Measurements from ENCODE around the gene NAV3.

Gene NAV3

GRCh38 chr12:78204926-78205325 is 374.2 kb downstream of the NAV3 start:
- no peak for DNase-seq
- ChIA-PET POLR2A (no interaction called here), CTCF (interaction anchor here (0.5 to 1.4 kb wide), 2 partner anchors 9 to 393 kb away, joined by 3 read pairs; no protein-coding TSS in a partner anchor)
- no peaks in the 10 kb centered on the region for H3K9me3 ChIP-seq (ENCODE audit: control extremely low read depth in 1 of 5, control insufficient read depth in 4 of 5, insufficient read depth in 2 of 5, low read depth in 1 of 5, low read length in 4 of 5)
- no peaks in the 10 kb centered on the region for H3K4me1 ChIP-seq (ENCODE audit: control extremely low read depth in 1 of 4, control insufficient read depth in 4 of 4, insufficient read depth in 4 of 4, low read length in 3 of 4)
- no peaks in the 10 kb centered on the region for H3K36me3 ChIP-seq (ENCODE audit: control insufficient read depth in 4 of 4, insufficient read depth in 4 of 4, low read length in 3 of 4)
- H3K4me3 ChIP-seq (ENCODE audit: control insufficient read depth in 1 of 7, extremely low read depth in 1 of 7, insufficient read depth in 4 of 7, low read depth in 2 of 7, low read length in 6 of 7), result no peak overlapping the region
- WGBS (ENCODE audit: insufficient coverage), result 100% methylated on average over 2 of the region's 4 CpGs
- no peak overlapping the region for H3K27ac ChIP-seq (ENCODE audit: insufficient read depth in 1 of 2, low read depth in 1 of 2, low read length in 2 of 2, poor library complexity in 1 of 2, severe bottlenecking in 2 of 2)
- H3K27me3 ChIP-seq (replicated peaks in 2 of 5; ENCODE audit: control insufficient read depth in 4 of 5, insufficient read depth in 5 of 5, low read length in 4 of 5), result no peaks in the 10 kb centered on the region

- no peak overlapping the region for H3K4me3 ChIP-seq (ENCODE audit: control insufficient read depth in 1 of 7, extremely low read depth in 1 of 7, insufficient read depth in 4 of 7, low read depth in 2 of 7, low read length in 6 of 7)
- H3K27me3 ChIP-seq (replicated peaks in 2 of 5; ENCODE audit: control insufficient read depth in 4 of 5, insufficient read depth in 5 of 5, low read length in 4 of 5), result peaks cover 0 to 1% (median 0%) of the 10 kb centered on the region in 5 experiments
- POLR2A ChIA-PET, result no interaction called here
- no peaks in the 10 kb centered on the region for H3K4me1 ChIP-seq (ENCODE audit: control extremely low read depth in 1 of 4, control insufficient read depth in 4 of 4, insufficient read depth in 4 of 4, low read length in 3 of 4)
- CTCF ChIA-PET, result no interaction called here
- 94% methylated on average over 2 of the region's 6 CpGs for WGBS (ENCODE audit: insufficient coverage)
- no peak for DNase-seq
- H3K36me3 ChIP-seq (ENCODE audit: control insufficient read depth in 4 of 4, insufficient read depth in 4 of 4, low read length in 3 of 4), result no peaks in the 10 kb centered on the region
- H3K9me3 ChIP-seq (ENCODE audit: control extremely low read depth in 1 of 5, control insufficient read depth in 4 of 5, insufficient read depth in 2 of 5, low read depth in 1 of 5, low read length in 4 of 5), result no peaks in the 10 kb centered on the region
- H3K27ac ChIP-seq (ENCODE audit: insufficient read depth in 1 of 2, low read depth in 1 of 2, low read length in 2 of 2, poor library complexity in 1 of 2, severe bottlenecking in 2 of 2), result no peak overlapping the region
These were observed 377.4 kb downstream of the NAV3 start for GRCh38 chr12:78208092-78208491.

GRCh38 chr12:78209846-78210505 is 379.3 kb downstream of the NAV3 start:
- Histone ChIP-seq H3K27ac (ENCODE audit: insufficient read depth in 1 of 2, low read depth in 1 of 2, low read length in 2 of 2, poor library complexity in 1 of 2, severe bottlenecking in 2 of 2) (no peak overlapping the region), H3K4me3 (ENCODE audit: control insufficient read depth in 1 of 7, extremely low read depth in 1 of 7, insufficient read depth in 4 of 7, low read depth in 2 of 7, low read length in 6 of 7) (no peak overlapping the region), H3K27me3 (replicated peaks in 2 of 5; ENCODE audit: control insufficient read depth in 4 of 5, insufficient read depth in 5 of 5, low read length in 4 of 5) (peaks cover 0 to 1% (median 0%) of the 10 kb centered on the region in 5 experiments), H3K4me1 (ENCODE audit: control extremely low read depth in 1 of 4, control insufficient read depth in 4 of 4, insufficient read depth in 4 of 4, low read length in 3 of 4) (no peaks in the 10 kb centered on the region), H3K9me3 (ENCODE audit: control extremely low read depth in 1 of 5, control insufficient read depth in 4 of 5, insufficient read depth in 2 of 5, low read depth in 1 of 5, low read length in 4 of 5) (no peaks in the 10 kb centered on the region), H3K36me3 (ENCODE audit: control insufficient read depth in 4 of 4, insufficient read depth in 4 of 4, low read length in 3 of 4) (no peaks in the 10 kb centered on the region)
- DNase-seq, result no peak
- CTCF ChIA-PET, result no interaction called here
- WGBS (ENCODE audit: insufficient coverage), result 88% methylated on average over 7 of the region's 12 CpGs
- POLR2A ChIA-PET, result interaction anchor here (0.7 kb wide), 1 partner anchor 1151 kb away, joined by 4 read pairs; no protein-coding TSS in a partner anchor

GRCh38 chr12:78210506-78210860 is 379.8 kb downstream of the NAV3 start:
- Histone ChIP-seq H3K36me3 (ENCODE audit: control insufficient read depth in 4 of 4, insufficient read depth in 4 of 4, low read length in 3 of 4) (no peaks in the 10 kb centered on the region), H3K4me3 (ENCODE audit: control insufficient read depth in 1 of 7, extremely low read depth in 1 of 7, insufficient read depth in 4 of 7, low read depth in 2 of 7, low read length in 6 of 7) (no peak overlapping the region), H3K27me3 (replicated peaks in 2 of 5; ENCODE audit: control insufficient read depth in 4 of 5, insufficient read depth in 5 of 5, low read length in 4 of 5) (peaks cover 0 to 1% (median 0%) of the 10 kb centered on the region in 5 experiments), H3K27ac (ENCODE audit: insufficient read depth in 1 of 2, low read depth in 1 of 2, low read length in 2 of 2, poor library complexity in 1 of 2, severe bottlenecking in 2 of 2) (no peak overlapping the region), H3K9me3 (ENCODE audit: control extremely low read depth in 1 of 5, control insufficient read depth in 4 of 5, insufficient read depth in 2 of 5, low read depth in 1 of 5, low read length in 4 of 5) (no peaks in the 10 kb centered on the region), H3K4me1 (ENCODE audit: control extremely low read depth in 1 of 4, control insufficient read depth in 4 of 4, insufficient read depth in 4 of 4, low read length in 3 of 4) (no peaks in the 10 kb centered on the region)
- DNase-seq, result no peak
- no CpG with 5 or more reads among the region's 1 CpG for WGBS (ENCODE audit: insufficient coverage)
- POLR2A ChIA-PET, result interaction anchor here (0.7 kb wide), 1 partner anchor 1150 kb away, joined by 4 read pairs; no protein-coding TSS in a partner anchor
- CTCF ChIA-PET, result no interaction called here

GRCh38 chr12:78210894-78211302 is 380.2 kb downstream of the NAV3 start:
- H3K36me3 ChIP-seq (ENCODE audit: control insufficient read depth in 4 of 4, insufficient read depth in 4 of 4, low read length in 3 of 4), result no peaks in the 10 kb centered on the region
- ChIA-PET CTCF (no interaction called here), POLR2A (no interaction called here)
- H3K4me3 ChIP-seq (ENCODE audit: control insufficient read depth in 1 of 7, extremely low read depth in 1 of 7, insufficient read depth in 4 of 7, low read depth in 2 of 7, low read length in 6 of 7), result no peak overlapping the region
- H3K27ac ChIP-seq (ENCODE audit: insufficient read depth in 1 of 2, low read depth in 1 of 2, low read length in 2 of 2, poor library complexity in 1 of 2, severe bottlenecking in 2 of 2), result no peak overlapping the region
- DNase-seq, result no peak
- H3K4me1 ChIP-seq (ENCODE audit: control extremely low read depth in 1 of 4, control insufficient read depth in 4 of 4, insufficient read depth in 4 of 4, low read length in 3 of 4), result no peaks in the 10 kb centered on the region
- peaks cover 0 to 1% (median 0%) of the 10 kb centered on the region in 5 experiments for H3K27me3 ChIP-seq (replicated peaks in 2 of 5; ENCODE audit: control insufficient read depth in 4 of 5, insufficient read depth in 5 of 5, low read length in 4 of 5)
- no peaks in the 10 kb centered on the region for H3K9me3 ChIP-seq (ENCODE audit: control extremely low read depth in 1 of 5, control insufficient read depth in 4 of 5, insufficient read depth in 2 of 5, low read depth in 1 of 5, low read length in 4 of 5)
- WGBS (ENCODE audit: insufficient coverage), result 97% methylated on average over 3 of the region's 4 CpGs

GRCh38 chr12:78220811-78221210 is 390.1 kb downstream of the NAV3 start:
- 100% methylated on average over 2 of the region's 2 CpGs for WGBS (ENCODE audit: insufficient coverage)
- no peaks in the 10 kb centered on the region for H3K27me3 ChIP-seq (replicated peaks in 2 of 5; ENCODE audit: control insufficient read depth in 4 of 5, insufficient read depth in 5 of 5, low read length in 4 of 5)
- CTCF ChIA-PET, result no interaction called here
- no peaks in the 10 kb centered on the region for H3K4me1 ChIP-seq (ENCODE audit: control extremely low read depth in 1 of 4, control insufficient read depth in 4 of 4, insufficient read depth in 4 of 4, low read length in 3 of 4)
- H3K4me3 ChIP-seq (ENCODE audit: control insufficient read depth in 1 of 7, extremely low read depth in 1 of 7, insufficient read depth in 4 of 7, low read depth in 2 of 7, low read length in 6 of 7), result no peak overlapping the region
- no peak for DNase-seq
- POLR2A ChIA-PET, result no interaction called here
- H3K36me3 ChIP-seq (ENCODE audit: control insufficient read depth in 4 of 4, insufficient read depth in 4 of 4, low read length in 3 of 4), result no peaks in the 10 kb centered on the region
- no peaks in the 10 kb centered on the region for H3K9me3 ChIP-seq (ENCODE audit: control extremely low read depth in 1 of 5, control insufficient read depth in 4 of 5, insufficient read depth in 2 of 5, low read depth in 1 of 5, low read length in 4 of 5)
- no peak overlapping the region for H3K27ac ChIP-seq (ENCODE audit: insufficient read depth in 1 of 2, low read depth in 1 of 2, low read length in 2 of 2, poor library complexity in 1 of 2, severe bottlenecking in 2 of 2)

- ChIA-PET POLR2A (no interaction called here), CTCF (no interaction called here)
- WGBS (ENCODE audit: insufficient coverage), result 94% methylated on average over 5 of the region's 5 CpGs
- Histone ChIP-seq H3K27ac (ENCODE audit: insufficient read depth in 1 of 2, low read depth in 1 of 2, low read length in 2 of 2, poor library complexity in 1 of 2, severe bottlenecking in 2 of 2) (no peak overlapping the region), H3K36me3 (ENCODE audit: control insufficient read depth in 4 of 4, insufficient read depth in 4 of 4, low read length in 3 of 4) (no peaks in the 10 kb centered on the region), H3K27me3 (replicated peaks in 2 of 5; ENCODE audit: control insufficient read depth in 4 of 5, insufficient read depth in 5 of 5, low read length in 4 of 5) (no peaks in the 10 kb centered on the region), H3K9me3 (ENCODE audit: control extremely low read depth in 1 of 5, control insufficient read depth in 4 of 5, insufficient read depth in 2 of 5, low read depth in 1 of 5, low read length in 4 of 5) (peaks cover 0 to 3% (median 0%) of the 10 kb centered on the region in 5 experiments), H3K4me1 (ENCODE audit: control extremely low read depth in 1 of 4, control insufficient read depth in 4 of 4, insufficient read depth in 4 of 4, low read length in 3 of 4) (no peaks in the 10 kb centered on the region), H3K4me3 (ENCODE audit: control insufficient read depth in 1 of 7, extremely low read depth in 1 of 7, insufficient read depth in 4 of 7, low read depth in 2 of 7, low read length in 6 of 7) (no peak overlapping the region)
- DNase-seq, result no peak
These were observed 393.5 kb downstream of the NAV3 start for GRCh38 chr12:78224154-78224553.
